NCI-H2081 treated with DMSO at 0.1 percent for 48 hours (cell line): ENCODE results near the gene RBFOX2.
"Not testable (repeated sequence)": the region's sequence is repeated elsewhere in the genome, so short reads cannot be mapped to it uniquely, and the experiment has no call there.

Experiments used
- DNase-seq: peaks from one replicate; lab custom pipeline; 2025; lab: John Stamatoyannopoulos, UW

RBFOX2 gene

DNA sequence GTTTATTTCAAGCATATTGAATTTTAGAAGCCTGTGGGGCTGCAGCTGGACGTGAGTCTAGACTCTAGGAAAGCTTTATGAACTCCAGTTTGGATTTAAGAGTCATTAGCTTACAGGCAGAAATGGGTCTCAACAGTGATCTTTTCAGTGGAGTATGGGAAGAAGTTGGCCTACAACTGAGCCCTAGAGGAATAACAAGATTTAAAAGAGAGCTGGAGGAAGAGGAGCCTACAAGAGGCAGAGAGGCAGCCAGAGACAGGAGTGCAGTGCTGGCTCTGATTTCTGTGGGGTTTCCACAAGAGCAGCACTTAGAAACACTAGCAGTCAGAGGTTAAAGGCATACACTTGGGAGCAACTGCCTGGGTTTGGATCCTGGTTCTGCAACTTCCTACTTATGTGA lies 293.1 kb downstream of the RBFOX2 start:
- no peak for DNase-seq

GRCh38 chr22:35734517-35734827 lies 294.2 kb downstream of the RBFOX2 start:
- DNase-seq: no peak

GRCh38 chr22:35733791-35734516 lies 294.7 kb downstream of the RBFOX2 start:
- no peak for DNase-seq

GRCh38 chr22:35733036-35733435 lies 295.6 kb downstream of the RBFOX2 start:
- no peak for DNase-seq

DNA sequence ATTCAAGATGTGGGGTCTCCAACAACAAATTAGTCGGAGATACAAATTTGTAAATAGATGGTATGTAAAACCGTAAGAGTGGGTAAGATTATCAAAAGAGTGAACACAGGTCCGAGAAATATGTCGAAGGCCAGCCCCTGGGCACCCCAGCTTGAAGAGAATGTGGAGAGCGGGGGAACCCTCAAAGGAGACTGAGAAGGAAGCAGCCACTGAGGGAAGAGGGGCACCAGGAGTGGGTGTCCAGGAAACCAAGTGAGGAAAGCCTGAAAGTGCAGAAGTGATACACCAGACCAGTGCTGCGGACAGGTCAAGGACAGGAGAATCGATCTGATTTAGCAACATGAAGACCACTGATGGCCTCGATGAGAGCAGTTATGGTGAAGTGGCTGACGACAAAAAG lies 296.5 kb downstream of the RBFOX2 start:
- no peak for DNase-seq

DNA sequence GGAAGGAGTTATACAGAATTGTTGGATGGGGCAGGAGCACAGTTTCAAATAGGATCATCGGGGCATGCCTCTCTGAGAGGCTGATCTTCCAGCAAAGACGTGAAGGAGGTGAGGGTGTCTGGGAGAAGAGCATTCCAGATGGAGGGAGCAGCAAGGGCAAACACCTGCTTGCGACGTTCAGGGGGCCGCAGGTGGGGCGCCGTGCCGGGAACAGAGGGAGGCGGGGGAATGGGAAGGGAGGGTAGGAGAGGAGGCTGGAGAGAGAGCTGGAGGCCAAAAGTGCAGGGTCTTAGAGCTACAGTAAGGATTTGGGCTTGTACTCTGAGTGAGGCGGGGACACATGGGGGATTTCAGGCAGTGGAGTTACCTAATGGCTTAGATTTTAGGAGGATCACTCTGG lies 297.3 kb downstream of the RBFOX2 start:
- no peak for DNase-seq

DNA sequence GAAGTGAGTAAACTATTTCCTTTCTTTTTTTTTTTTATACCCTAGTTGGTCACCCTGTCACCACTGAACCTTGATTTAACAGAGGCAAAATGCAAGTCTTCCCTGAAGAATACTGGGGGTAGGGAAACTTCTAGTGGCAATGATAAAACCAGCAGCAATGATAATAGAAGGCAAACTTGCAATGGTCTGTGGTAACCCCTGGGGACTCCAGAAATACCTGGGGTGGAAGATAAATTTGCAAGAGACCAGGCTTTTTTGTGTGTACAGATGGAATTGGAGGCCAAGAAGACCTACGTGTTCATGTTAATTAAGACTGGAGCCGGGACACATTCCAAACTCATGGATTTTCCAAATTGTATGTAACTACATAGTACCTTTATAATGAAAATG lies 299.3 kb downstream of the RBFOX2 start:
- no peak for DNase-seq

DNA sequence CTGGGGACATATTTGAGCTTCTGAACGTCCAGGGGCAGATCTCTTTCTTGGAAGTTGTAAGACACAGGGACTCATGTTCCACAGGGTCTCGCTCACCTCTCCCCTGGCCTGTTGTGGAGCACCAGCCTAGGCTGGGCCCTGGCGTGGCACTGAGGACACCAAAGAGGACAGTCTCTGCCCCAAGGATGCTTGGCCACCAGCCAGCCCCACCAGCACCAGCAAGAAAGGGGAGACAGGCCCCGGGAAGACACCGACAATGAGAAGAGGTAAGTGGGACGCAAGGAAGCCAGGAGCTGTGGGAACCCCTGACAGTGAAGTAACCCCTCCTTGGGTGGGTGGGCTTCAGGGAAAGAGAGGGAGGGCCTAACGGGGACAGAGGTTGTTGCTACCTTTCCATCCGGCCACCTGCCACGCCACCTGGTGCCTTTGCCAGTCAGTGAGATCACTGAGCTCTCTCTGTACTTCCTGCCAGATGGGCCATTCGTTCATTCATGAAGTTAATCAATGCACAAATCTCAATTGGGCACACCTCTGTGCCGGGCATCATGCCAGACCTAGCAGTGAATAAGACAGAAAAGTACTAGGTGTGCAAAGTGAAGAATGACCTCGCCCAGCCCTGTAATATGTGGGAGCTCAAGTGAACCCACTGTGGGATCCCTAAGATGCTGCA lies 299.9 kb downstream of the RBFOX2 start:
- peak; percentile 50 for DNase-seq

DNA sequence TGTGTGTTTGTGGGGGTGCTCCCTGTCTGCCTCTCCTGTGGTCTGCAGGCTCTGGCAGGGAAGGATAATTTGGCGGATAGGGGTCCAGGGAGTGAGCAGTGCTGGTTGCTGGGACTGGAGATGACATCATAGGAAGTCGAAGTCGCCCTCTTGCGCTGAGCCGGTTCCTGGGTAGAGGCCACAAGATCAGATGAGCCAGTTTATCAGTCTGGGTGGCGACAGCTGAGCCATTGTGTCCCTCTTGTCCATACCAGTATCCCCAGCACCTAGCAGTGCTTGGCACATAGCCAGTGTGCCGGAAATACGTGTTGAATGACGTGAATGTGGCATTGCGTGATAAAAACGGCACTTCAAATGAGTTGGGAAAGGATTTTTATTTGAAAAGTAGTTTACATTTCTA lies 301.2 kb downstream of the RBFOX2 start:
- no peak for DNase-seq

- DNase-seq: no peak
Measured at GRCh38 chr22:35726933-35727332, 301.7 kb downstream of the RBFOX2 start.

DNA sequence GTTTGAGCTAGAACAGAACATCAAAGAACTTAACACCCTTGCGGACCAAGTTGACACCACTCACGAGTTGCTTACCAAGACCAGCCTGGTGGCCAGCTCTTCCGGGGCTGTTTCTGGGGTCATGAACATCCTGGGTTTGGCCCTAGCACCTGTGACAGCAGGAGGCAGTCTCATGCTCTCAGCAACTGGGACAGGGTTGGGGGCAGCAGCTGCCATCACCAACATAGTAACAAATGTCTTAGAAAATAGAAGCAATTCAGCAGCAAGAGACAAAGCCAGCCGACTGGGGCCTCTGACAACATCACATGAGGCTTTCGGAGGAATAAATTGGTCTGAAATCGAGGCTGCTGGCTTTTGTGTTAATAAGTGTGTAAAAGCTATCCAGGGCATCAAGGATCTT lies 302.2 kb downstream of the RBFOX2 start:
- no peak for DNase-seq

DNA sequence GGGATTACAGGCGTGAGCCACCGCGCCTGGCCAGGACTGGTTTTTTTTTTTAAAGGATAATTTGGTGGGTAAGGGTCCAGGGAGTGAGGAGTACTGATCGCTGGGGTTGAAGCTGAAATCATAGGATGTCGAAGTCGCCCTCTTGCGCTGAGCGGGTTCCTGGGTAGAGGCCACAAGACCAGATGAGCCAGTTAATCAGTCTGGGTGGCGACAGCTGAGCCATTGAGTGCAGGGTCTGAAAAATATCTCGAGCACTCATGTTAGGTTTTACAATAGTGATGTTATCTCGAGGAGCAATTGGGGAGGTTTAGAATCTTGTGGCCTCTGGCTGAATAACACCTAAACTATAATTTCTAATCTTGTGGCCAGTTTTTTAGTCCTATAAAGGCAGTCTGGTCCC lies 303.1 kb downstream of the RBFOX2 start:
- no peak for DNase-seq

DNA sequence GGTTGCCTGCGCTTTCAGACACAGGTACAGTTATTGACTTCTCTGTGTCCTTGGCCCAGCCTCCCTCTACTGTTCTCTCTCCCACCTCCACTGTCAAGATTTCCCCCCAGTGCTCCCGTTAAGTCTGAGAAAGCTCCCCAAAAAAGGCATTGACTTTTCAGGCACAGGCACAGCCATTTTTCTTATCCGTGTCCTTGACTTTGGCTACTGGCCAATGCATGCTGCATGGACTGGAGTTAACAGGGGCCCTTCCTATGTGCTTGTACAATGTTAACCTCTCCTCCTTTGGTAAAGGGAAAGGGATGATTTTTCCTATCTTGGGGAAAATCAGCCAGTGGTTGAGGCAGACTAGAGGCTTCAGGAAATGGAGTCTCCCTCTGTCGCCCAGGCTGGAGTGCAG lies 306.7 kb downstream of the RBFOX2 start:
- DNase-seq: no peak

- no peak for DNase-seq
Measured at GRCh38 chr22:35719212-35719875, 309.3 kb downstream of the RBFOX2 start.

- no peak for DNase-seq
Measured at GRCh38 chr22:35717572-35717971, 311.1 kb downstream of the RBFOX2 start, which contains the start of gene APOL5. Gene APOL5 (plus strand): TSS chr22:35717872. CDS start chr22:35717872, 0 bp downstream.

DNA sequence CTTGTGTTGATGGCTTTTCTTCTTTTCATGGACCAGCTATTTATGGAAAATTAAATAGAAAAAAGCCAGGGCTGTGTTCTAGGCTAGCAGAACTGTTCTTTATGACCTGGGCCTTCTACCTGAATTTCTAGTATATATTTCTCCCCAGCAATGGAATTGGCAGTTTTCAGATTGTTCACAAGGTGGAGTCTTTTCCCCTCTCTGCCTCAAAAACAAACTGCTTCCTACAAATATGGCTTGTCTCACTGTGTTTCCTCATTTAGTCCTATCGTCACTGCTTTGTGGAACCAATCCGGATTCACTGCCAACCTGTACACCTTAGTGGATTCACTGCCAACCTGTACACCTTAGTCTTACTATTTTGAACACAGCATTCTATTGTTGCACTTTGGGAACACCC lies 316.0 kb downstream of the RBFOX2 start:
- no peak for DNase-seq

DNA sequence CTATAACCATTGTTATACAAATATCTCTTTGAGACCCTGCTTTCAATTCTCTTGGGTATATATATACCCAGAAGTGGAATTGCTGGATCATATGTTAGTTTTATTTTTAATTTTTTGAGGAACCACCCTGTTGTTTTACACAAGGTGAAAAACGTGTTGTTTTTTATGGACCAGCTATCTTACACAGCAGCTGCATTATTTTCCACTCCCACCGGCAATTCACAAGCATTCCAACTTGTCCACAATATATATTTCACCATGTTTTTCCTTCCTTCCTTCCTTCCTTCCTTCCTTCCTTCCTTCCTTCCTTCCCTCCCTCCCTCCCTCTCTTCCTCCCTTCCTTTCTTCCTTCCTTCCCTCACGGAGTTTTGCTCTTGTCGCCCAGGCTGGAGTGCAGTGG lies 317.3 kb downstream of the RBFOX2 start:
- DNase-seq: no peak

- no peak for DNase-seq
Measured at GRCh38 chr22:35708917-35709316, 319.7 kb downstream of the RBFOX2 start.

- DNase-seq: no peak
Measured at GRCh38 chr22:35708453-35708852, 320.2 kb downstream of the RBFOX2 start.

DNA sequence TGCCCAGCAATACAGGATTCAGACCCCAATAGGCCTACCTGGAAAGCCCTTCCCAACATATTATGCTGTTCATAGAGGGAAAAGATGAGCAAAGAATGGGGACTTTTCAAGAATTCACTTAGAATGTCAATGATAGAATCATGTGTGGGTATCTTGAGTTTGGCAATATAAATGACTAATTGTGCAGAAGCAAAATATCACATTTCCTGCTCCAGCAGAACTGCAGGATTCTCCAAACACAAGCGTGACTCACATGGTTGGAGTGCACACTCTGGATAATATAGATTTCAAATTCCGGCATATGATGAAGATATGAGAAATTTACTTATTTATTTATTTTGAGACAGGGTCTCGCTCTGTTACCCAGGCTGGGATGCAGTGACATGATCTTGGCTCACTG lies 323.5 kb downstream of the RBFOX2 start:
- no peak for DNase-seq

- DNase-seq: no peak
Measured at GRCh38 chr22:35703861-35704584, 324.6 kb downstream of the RBFOX2 start.

- not testable (repeated sequence) for DNase-seq
Measured at GRCh38 chr22:35699852-35700251, 328.8 kb downstream of the RBFOX2 start.

DNA sequence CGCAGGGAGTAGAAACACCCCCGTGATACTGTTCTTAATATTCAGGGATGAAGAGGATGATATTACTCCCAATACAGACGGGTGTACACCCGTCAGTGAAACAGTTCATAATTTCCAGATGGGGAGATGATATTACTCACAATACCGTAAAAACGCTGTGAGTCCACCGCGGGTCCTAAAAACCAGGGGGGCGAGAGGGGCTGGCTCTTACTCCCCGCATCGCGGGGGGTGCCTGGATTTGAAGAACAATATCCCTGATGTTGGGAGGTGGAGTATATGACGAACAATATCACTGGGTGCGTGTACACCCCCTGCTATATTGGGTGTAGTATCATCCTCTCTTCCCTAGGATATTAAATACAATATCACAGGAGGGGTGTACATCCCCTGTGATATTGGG lies 331.5 kb downstream of the RBFOX2 start:
- no peak for DNase-seq
